Loucy (cell line): ENCODE results near the gene ASPG.

Experiments
- H2AFZ ChIP-seq: fragments of 200-600 bp; sonication (generic); 2 replicates; pipeline ENCODE4 v1.6.0; 2016; ENCODE audit warnings: antibody characterized with exemption, mild to moderate bottlenecking, low read length, moderate library complexity
- H3F3A ChIP-seq: fragments of 200-600 bp; 2 replicates; pipeline ENCODE4 v1.6.0; 2016; ENCODE audit warnings: antibody characterized with exemption, low read depth, mild to moderate bottlenecking
- H3K27me3 ChIP-seq: fragments of 200-600 bp; sonication (generic); 2 replicates; pipeline ENCODE4 v1.6.1; 2014; ENCODE audit warnings: low read length, mild to moderate bottlenecking; ENCODE audit not compliant: insufficient read depth, poor library complexity, severe bottlenecking
- H3K36me3 ChIP-seq: fragments of 200-600 bp; sonication (generic); 2 replicates; pipeline ENCODE4 v1.6.1; 2016; ENCODE audit warnings: low read length; ENCODE audit not compliant: insufficient read depth
- H3K4me1 ChIP-seq: fragments of 200-600 bp; sonication (generic); 2 replicates; pipeline ENCODE4 v1.5.1; 2014; ENCODE audit warnings: low read length, mild to moderate bottlenecking; ENCODE audit not compliant: insufficient read depth, poor library complexity, severe bottlenecking
- H3K4me2 ChIP-seq: fragments of 200-600 bp; sonication (generic); 2 replicates; pipeline ENCODE4 v1.6.0; 2014; ENCODE audit warnings: antibody characterized with exemption, low read length, low read depth, mild to moderate bottlenecking; ENCODE audit not compliant: poor library complexity, severe bottlenecking
- H3K4me3 ChIP-seq: fragments of 200-600 bp; sonication (generic); 2 replicates; pipeline ENCODE4 v1.5.1; 2014; ENCODE audit warnings: low read length, mild to moderate bottlenecking, mixed read lengths; ENCODE audit not compliant: poor library complexity, severe bottlenecking
- H3K79me2 ChIP-seq: fragments of 200-600 bp; sonication (generic); 2 replicates; pipeline ENCODE4 v1.6.1; 2014; ENCODE audit warnings: low read length; ENCODE audit not compliant: insufficient read depth
- H3K9ac ChIP-seq: fragments of 200-600 bp; sonication (generic); 2 replicates; pipeline ENCODE4 v1.6.0; 2014; ENCODE audit warnings: mild to moderate bottlenecking, low read depth, low read length, moderate library complexity; ENCODE audit not compliant: poor library complexity, severe bottlenecking
- H3K9me2 ChIP-seq: fragments of 200-600 bp; sonication (generic); replicated peaks from 2 replicates; pipeline ENCODE4 v1.6.1; 2016; ENCODE audit warnings: low read depth, low read length, mixed read lengths
- H3K9me3 ChIP-seq: fragments of 200-600 bp; sonication (generic); 2 replicates; pipeline ENCODE4 v1.6.1; 2014; ENCODE audit warnings: mild to moderate bottlenecking, antibody characterized with exemption, low read length, low read depth; ENCODE audit not compliant: insufficient read depth
- H4K20me1 ChIP-seq: fragments of 200-600 bp; sonication (generic); 2 replicates; pipeline ENCODE4 v1.6.0; 2014; ENCODE audit warnings: antibody characterized with exemption, low read length, mild to moderate bottlenecking; ENCODE audit not compliant: insufficient read depth, poor library complexity, severe bottlenecking
- EZH2phosphoT487 ChIP-seq: fragments of 200-600 bp; IDR thresholded peaks from 2 replicates; pipeline ENCODE4 v1.6.1; 2018; ENCODE audit warnings: antibody characterized with exemption, mild to moderate bottlenecking, moderate library complexity, borderline replicate concordance
- TF ChIP-seq, protein P1 (sequence below): fragments of 200-600 bp; sonication (generic); conservative IDR thresholded peaks from 2 replicates; pipeline ENCODE4 v1.5.1; 2014; ENCODE audit warnings: mild to moderate bottlenecking, antibody characterized with exemption, low read length

The ASPG gene

DNA sequence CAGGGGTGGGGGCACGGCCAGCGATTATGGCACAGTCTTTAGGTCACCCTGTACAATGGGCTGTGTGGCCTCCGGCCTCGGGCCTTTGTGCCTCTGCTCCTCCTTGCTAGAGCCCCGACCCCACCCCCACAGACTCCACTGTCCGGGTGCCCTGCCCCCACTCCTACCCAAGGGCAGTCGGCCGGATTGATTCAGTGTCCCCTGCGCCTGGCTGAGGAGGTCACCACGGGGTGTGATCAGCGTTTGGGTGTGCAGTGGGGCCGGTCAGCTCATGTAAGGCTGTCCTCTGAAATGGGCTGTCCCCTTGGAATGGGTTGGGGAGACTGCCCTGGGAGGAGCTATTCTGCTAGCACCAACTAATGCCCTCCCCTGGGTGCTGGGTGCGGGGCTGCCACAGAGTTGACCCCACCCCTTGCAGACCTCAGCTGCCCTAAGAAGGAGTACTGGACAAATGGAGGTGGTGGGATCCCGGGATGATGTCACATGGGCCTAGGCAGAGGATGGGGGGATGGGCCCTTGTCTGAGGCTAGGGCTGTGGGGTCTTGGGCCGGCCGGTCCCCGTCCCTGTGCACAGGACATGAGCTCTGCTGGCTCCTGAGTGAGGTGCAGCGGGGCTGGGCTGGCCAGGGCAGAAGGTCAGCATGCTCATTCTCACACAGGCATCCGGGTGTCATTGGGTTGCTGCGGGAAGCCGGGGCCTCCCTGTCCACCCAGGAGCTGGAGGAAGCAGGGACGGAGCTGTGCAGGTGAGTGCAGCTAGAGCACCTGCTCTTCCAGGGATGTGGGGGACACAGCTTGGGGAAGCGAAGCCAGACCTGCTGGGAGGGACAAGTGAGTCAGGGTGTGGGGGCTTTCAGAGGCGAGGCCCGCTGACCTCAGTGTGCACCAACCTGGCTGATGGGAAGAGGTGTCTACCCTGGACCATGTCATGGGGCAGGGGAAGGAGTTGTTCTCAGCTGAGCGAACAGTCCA, 23.4 kb downstream of the ASPG start:
- Histone ChIP-seq H3K4me1 (no peaks in the 10 kb centered on the region), H3K9me2 (no peaks in the 10 kb centered on the region), H3K4me2 (no peak overlapping the region), H3K9ac (no peak overlapping the region), H3F3A (no peaks in the 10 kb centered on the region), H3K4me3 (no peak overlapping the region), H3K36me3 (no peaks in the 10 kb centered on the region), H2AFZ (no peak overlapping the region), H4K20me1 (no peaks in the 10 kb centered on the region), H3K9me3 (no peaks in the 10 kb centered on the region), H3K27me3 (no peaks in the 10 kb centered on the region), H3K79me2 (no peaks in the 10 kb centered on the region)
- TF ChIP-seq EZH2phosphoT487, result no peak
- TF ChIP-seq, protein P1, sequence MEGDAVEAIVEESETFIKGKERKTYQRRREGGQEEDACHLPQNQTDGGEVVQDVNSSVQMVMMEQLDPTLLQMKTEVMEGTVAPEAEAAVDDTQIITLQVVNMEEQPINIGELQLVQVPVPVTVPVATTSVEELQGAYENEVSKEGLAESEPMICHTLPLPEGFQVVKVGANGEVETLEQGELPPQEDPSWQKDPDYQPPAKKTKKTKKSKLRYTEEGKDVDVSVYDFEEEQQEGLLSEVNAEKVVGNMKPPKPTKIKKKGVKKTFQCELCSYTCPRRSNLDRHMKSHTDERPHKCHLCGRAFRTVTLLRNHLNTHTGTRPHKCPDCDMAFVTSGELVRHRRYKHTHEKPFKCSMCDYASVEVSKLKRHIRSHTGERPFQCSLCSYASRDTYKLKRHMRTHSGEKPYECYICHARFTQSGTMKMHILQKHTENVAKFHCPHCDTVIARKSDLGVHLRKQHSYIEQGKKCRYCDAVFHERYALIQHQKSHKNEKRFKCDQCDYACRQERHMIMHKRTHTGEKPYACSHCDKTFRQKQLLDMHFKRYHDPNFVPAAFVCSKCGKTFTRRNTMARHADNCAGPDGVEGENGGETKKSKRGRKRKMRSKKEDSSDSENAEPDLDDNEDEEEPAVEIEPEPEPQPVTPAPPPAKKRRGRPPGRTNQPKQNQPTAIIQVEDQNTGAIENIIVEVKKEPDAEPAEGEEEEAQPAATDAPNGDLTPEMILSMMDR, result no peak

DNA sequence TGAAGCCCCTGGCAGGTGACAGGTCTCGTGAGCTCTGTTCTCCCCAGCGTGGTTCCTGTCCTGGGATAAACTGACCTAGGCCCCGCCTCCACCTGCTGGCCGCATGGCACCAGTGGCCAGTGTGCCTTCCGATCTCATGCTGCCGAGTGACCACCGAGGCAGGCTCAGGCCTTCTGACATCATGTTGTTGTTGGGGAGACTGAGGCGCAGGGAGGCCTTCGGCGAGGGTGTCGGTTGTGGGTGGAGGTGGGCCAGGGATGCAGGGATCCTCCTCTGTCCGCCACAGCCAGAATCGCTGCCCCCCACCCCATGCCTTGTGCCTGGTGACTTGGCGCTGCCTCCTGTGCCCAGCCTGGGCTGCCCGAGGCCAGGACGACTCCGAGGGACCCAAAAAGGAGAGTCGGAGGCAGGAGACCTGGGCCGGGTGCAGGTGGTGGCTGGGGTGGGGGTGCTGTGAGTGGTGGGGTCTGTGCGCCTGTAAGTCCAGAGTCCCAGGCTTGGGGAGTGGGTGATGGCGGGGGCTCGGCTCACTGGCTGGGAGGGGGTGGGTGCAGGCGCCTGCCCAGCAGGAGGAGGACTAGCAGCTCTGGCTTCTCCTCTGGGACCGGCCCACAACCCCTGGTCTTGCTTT, 24.3 kb downstream of the ASPG start:
- Histone ChIP-seq H3K9ac (no peak overlapping the region), H3K4me2 (no peak overlapping the region), H3K4me1 (no peaks in the 10 kb centered on the region), H3K79me2 (no peaks in the 10 kb centered on the region), H4K20me1 (no peaks in the 10 kb centered on the region), H3K27me3 (no peaks in the 10 kb centered on the region), H2AFZ (no peak overlapping the region), H3K4me3 (no peak overlapping the region), H3K9me3 (no peaks in the 10 kb centered on the region), H3K36me3 (no peaks in the 10 kb centered on the region), H3K9me2 (no peaks in the 10 kb centered on the region), H3F3A (no peaks in the 10 kb centered on the region)
- TF ChIP-seq EZH2phosphoT487, result no peak
- TF ChIP-seq, protein P1, result no peak

DNA sequence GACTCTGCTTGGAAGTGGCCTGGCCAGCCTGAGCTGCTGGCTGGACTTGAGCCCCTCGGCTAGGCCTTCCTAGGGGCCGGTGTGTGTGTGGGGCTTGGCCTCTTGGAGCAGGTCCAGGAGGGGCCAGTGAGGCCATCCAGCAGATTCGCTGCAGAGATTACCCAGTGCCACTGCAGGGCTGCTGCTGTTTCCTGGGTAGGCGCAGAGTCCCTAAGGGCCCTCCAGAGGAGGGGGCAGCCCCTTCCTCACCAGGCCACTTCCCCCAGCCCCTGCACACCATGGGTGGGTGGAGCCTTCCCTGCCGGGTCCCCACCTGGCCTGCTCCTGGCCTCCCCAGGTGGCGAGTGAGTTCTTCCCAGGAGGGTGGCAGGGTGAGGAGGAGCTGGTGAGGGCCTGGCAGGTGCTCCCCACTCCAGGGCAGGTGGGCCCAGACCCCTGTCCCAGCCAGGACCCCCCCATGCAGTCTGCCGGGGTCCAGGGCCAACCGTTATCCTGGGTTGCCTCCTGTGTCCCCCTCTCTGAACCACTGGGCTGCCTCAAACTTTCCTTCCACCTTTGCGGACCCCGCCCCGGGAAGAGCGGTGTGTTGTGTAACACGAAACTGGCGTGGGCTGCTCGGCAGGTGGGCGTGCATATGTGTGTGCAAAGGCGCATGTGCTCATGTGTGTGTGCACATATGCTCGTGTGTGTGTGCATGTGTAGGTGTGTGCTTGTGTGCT, 25.1 kb downstream of the ASPG start:
- Histone ChIP-seq H4K20me1 (no peaks in the 10 kb centered on the region), H3K27me3 (no peaks in the 10 kb centered on the region), H3K9me2 (no peaks in the 10 kb centered on the region), H2AFZ (no peak overlapping the region), H3K36me3 (no peaks in the 10 kb centered on the region), H3K9ac (no peak overlapping the region), H3K4me1 (no peaks in the 10 kb centered on the region), H3K79me2 (no peaks in the 10 kb centered on the region), H3K9me3 (no peaks in the 10 kb centered on the region), H3K4me3 (no peak overlapping the region), H3F3A (no peaks in the 10 kb centered on the region), H3K4me2 (no peak overlapping the region)
- TF ChIP-seq, protein P1, result no peak
